Measurements from ENCODE around the gene CCDC187. TPM values are rescaled to one million over a fixed set of nuclear protein-coding genes. Genes with fewer than 3 reads are reported as not detected.

The CCDC187 gene
- total and polyA plus RNA-seq, 2 of the 13 experiments (the other 11 are each of a cell fraction or from before 2014, with no cell fraction given) = 0.03 to 0.13 TPM

DNA sequence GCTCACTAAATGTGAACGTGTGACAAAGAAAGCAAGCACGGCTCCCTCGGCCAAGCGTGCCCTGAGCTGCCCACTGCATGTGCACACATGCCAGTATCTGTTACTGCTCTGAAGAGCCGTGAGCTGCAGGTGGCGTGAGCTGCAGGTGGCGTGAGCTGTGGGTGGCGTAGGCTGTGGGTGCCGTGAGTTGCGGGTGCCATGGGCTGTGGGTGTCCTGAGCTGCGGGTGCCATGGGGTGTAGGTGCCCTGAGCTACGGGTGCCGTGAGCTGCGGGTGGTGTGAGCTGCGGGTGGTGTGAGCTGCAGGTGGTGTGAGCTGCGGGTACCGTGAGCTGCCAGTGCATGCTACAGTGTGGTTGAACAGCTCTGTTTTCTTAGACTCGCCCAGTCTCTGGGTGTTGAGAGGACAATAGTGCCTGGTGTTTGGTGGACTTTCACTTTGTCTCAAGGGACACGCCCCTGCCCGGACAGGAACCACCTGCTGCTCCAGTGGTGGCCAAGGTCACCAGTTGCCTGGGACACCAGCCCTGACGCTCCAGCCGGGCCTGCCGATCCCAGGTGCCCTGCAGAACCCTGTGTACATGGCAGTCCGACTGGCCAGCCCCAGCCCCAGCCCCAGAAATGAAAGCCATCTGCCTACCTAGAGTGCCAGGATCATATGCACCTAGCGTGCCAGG is 6.7 kb downstream of the CCDC187 start (continued):
- TF ChIP-seq CENPX (CRISPR knock-in tag; IDR thresholded peaks at IDR 0.05) = no peak
- no peak for TF ChIP-seq ZKSCAN8 (CRISPR knock-in tag; IDR thresholded peaks at IDR 0.05; ENCODE audit: borderline replicate concordance)
- no peak for TF ChIP-seq NAIF1 (CRISPR knock-in tag; IDR thresholded peaks at IDR 0.05; ENCODE audit: borderline replicate concordance)
- TF ChIP-seq ZNF138 (CRISPR knock-in tag; IDR thresholded peaks at IDR 0.05; ENCODE audit: low read depth) = no peak
- TF ChIP-seq ZNF333 (CRISPR knock-in tag; IDR thresholded peaks at IDR 0.05; ENCODE audit: borderline replicate concordance) = no peak
- no peak for TF ChIP-seq SCMH1 (CRISPR knock-in tag; IDR thresholded peaks at IDR 0.05; ENCODE audit: borderline replicate concordance)
- TF ChIP-seq, protein P1, sequence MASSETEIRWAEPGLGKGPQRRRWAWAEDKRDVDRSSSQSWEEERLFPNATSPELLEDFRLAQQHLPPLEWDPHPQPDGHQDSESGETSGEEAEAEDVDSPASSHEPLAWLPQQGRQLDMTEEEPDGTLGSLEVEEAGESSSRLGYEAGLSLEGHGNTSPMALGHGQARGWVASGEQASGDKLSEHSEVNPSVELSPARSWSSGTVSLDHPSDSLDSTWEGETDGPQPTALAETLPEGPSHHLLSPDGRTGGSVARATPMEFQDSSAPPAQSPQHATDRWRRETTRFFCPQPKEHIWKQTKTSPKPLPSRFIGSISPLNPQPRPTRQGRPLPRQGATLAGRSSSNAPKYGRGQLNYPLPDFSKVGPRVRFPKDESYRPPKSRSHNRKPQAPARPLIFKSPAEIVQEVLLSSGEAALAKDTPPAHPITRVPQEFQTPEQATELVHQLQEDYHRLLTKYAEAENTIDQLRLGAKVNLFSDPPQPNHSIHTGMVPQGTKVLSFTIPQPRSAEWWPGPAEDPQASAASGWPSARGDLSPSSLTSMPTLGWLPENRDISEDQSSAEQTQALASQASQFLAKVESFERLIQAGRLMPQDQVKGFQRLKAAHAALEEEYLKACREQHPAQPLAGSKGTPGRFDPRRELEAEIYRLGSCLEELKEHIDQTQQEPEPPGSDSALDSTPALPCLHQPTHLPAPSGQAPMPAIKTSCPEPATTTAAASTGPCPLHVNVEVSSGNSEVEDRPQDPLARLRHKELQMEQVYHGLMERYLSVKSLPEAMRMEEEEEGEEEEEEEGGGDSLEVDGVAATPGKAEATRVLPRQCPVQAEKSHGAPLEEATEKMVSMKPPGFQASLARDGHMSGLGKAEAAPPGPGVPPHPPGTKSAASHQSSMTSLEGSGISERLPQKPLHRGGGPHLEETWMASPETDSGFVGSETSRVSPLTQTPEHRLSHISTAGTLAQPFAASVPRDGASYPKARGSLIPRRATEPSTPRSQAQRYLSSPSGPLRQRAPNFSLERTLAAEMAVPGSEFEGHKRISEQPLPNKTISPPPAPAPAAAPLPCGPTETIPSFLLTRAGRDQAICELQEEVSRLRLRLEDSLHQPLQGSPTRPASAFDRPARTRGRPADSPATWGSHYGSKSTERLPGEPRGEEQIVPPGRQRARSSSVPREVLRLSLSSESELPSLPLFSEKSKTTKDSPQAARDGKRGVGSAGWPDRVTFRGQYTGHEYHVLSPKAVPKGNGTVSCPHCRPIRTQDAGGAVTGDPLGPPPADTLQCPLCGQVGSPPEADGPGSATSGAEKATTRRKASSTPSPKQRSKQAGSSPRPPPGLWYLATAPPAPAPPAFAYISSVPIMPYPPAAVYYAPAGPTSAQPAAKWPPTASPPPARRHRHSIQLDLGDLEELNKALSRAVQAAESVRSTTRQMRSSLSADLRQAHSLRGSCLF (CRISPR knock-in tag; IDR thresholded peaks at IDR 0.05; ENCODE audit: borderline replicate concordance) = no peak
- TF ChIP-seq NKX3-1 (CRISPR knock-in tag; IDR thresholded peaks at IDR 0.05) = no peak
- no peak for TF ChIP-seq NR3C1 (CRISPR knock-in tag; IDR thresholded peaks at IDR 0.05)
- TF ChIP-seq ZNF44 (CRISPR knock-in tag; IDR thresholded peaks at IDR 0.05) = no peak
- TF ChIP-seq PHF20 (CRISPR knock-in tag; IDR thresholded peaks at IDR 0.05) = peak; percentile 18; the same call in 1 of the 2 replicates
- TF ChIP-seq, protein P2, sequence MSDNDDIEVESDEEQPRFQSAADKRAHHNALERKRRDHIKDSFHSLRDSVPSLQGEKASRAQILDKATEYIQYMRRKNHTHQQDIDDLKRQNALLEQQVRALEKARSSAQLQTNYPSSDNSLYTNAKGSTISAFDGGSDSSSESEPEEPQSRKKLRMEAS (IDR thresholded peaks at IDR 0.05) = peak; percentile 62
- no peak for TF ChIP-seq ZNF10 (CRISPR knock-in tag; IDR thresholded peaks at IDR 0.05; ENCODE audit: borderline replicate concordance, low read depth)
- TF ChIP-seq ZNF776 (CRISPR knock-in tag; IDR thresholded peaks at IDR 0.05) = no peak
- TF ChIP-seq MTA1 (CRISPR knock-in tag; IDR thresholded peaks at IDR 0.05; ENCODE audit: borderline replicate concordance) = 0 out of 2 replicates have a peak, but pooled peaks have one; percentile 73
- TF ChIP-seq ZFX (CRISPR knock-in tag; IDR thresholded peaks at IDR 0.05; ENCODE audit: low read depth) = peak; percentile 51; the same call in 1 of the 2 replicates
- TF ChIP-seq ZNF674 (CRISPR knock-in tag; IDR thresholded peaks at IDR 0.05; ENCODE audit: low read depth) = no peak
- peak; percentile 57 for TF ChIP-seq HDAC1 (CRISPR knock-in tag; IDR thresholded peaks at IDR 0.05)
- 0 out of 4 replicates have a peak, but pooled peaks of 1 of the 2 experiments have one; percentile 20 for TF ChIP-seq NR2F1 (CRISPR knock-in tag; IDR thresholded peaks at IDR 0.05)
- no peak for TF ChIP-seq TCF12 (IDR thresholded peaks at IDR 0.05)
- TF ChIP-seq TCF12 (CRISPR knock-in tag; IDR thresholded peaks at IDR 0.05) = no peak
- no peak for TF ChIP-seq ZFAT (CRISPR knock-in tag; conservative IDR thresholded peaks at IDR 0.05)
- no peak for TF ChIP-seq RAD51 (IDR thresholded peaks at IDR 0.05; ENCODE audit: borderline replicate concordance)
- peak; percentile 63; the same call in 1 of the 2 replicates for TF ChIP-seq ZBTB7A (CRISPR knock-in tag; IDR thresholded peaks at IDR 0.05)
- TF ChIP-seq SPEN (CRISPR knock-in tag; IDR thresholded peaks at IDR 0.05; ENCODE audit: low read depth) = 0 out of 2 replicates have a peak, but pooled peaks have one; percentile 29
- peak; percentile 24; the same call in 1 of the 2 replicates for TF ChIP-seq GATAD2A (CRISPR knock-in tag; IDR thresholded peaks at IDR 0.05)
- TF ChIP-seq FOXP1 (IDR thresholded peaks at IDR 0.05) = no peak
- no peak for TF ChIP-seq FOXP1 (CRISPR knock-in tag; IDR thresholded peaks at IDR 0.05)
- TF ChIP-seq HMG20A (CRISPR knock-in tag; IDR thresholded peaks at IDR 0.05; ENCODE audit: borderline replicate concordance) = no peak
